Fibroblast of skin of left quadriceps (primary cell): Measurements from ENCODE around the gene ELMO2.

Experiments
- DNase-seq, 2 experiments: peaks; one replicate each; pipeline ENCODE4 v3.0.0-alpha.2; 2013; ENCODE audit warnings: low read depth in 2 of 2

ELMO2 gene

DNA sequence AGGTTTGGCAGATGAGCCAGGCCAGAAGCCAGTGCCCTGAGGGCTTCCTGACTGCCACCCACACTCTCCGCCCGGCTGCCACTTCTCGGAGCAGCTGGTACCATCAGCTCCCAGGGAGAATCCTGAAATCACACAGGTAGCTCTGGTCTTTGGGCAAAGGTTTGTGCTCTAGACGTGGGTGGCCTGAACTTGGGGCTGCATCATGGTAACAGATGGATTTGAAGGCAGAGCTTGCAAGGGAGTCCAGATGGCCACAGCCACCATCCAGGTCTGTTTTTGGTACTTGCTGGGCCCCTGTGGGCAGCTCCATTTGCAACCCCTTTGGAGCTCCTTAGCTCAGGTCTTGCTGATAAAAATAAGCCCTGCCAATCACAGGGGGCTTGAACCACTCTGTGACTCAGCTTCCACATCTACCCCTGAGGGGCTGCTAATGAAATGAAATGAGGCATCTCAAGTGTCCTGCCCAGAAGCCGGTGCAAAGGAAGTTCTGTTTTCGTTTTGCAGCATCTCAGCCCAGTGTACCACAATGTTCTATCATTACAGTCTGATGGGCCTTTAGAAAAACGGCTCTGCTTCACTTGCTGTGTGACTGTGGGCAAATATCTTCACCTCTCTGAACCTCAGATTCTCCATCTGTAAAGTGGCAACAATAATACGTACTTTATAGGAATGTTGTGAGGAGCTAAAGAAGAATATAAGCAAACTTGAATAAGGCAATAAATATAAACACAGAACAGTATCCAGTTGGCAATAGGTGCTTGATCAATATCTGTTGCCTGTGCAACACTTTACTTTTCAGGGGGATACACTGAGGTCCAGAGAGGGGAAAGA, 73.0 kb downstream of the ELMO2 start:
- no peak for DNase-seq

DNA sequence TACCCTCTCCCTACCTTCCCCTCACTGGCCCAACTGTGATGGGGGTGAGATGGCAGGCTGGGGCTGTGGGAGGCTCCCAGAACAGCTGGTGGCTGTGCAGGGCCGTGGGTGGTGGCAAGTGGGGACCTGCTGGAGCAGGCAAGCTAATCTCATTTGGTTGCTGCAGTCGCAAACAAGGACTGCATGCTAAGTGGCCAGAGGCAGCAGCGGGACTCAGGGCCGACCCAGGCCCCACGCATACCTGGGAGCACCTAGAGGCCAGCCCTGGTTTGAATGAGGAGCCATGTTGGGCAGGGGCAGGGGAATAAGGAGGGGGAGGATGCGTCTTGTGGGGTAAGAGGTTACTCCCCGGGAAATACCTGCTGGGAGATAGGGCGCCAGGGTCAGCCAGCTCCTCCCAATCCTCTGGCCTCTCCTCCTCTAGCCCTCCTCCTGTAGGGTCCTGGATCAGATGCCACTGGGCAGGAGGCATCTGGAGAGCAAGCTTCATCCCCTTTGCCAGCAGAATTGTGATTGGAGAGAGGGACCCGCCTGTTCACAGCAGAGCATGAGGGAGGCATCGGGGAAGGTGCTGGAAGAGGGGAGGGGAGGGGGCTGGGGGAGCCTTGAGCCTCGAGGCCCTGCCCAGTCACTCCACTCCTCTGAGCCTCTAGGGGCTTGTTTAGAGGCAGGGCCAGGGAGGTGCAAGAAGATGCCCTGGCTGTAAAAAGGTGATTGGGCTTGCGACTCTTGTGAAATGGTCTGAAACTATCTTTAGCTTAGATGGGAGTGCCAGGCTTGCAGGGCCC, 73.8 kb downstream of the ELMO2 start:
- no peak for DNase-seq

- no peak for DNase-seq
These were observed 74.6 kb downstream of the ELMO2 start for GRCh38 chr20:46331611-46332361.

DNA sequence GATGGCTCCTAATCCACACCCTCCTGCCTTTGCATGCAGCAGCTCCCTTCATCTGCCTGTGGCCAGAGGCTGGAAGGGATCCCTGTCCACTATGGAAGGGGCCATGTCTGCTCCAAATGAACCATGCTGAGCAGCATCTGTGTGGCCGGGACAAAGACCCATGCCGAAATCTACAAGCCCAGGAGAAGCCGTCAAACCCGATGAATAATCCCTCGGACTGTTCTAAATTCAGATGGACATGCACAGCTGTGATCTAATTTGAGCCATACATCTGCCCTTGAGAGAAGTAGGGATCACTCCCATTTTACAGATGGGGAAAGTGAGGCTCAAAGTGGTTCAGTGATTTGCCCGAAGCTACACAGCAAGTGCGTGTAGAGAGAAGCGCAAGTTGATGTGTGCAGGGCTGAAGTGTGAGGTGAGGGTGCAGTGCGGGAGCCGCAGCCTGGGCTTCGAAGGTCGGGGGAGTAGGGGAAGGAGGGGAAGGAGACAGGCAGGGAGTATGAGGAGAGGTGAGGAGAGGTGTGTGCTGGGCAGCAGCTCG, 75.5 kb downstream of the ELMO2 start:
- no peak for DNase-seq

DNA sequence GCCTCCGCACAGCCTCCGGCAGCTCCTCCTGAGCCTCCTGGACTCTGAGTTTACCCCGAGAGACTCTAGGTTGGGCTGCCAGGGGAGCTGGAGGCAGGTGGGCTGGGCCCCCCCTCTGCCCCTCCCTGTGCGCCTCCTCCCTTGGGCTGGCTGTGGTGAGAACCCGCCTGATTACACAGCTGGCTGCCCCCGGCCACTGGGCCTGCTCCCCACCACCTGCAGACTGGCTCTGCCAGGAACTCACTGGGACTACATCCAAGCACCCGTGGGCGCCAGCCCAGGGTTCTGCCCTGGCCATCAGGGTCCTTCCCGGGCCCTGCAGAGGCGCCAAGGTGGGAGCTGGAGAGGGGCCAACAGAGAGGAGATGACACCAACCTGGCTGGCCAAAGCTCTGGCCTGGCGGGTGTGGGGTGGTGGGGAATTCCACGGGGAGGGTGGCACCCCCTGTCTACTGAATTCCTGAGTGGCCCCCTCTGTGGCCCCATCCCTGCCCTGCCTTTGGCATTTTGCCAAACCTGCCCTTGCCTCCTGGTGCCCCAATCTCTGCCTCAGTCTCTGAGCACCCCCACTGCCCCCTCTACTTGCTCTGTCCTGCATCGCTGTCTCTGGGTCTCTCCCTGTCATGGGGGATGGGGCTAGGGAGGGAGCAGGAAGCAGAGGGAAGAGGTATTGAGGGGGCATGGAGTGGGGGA, 76.2 kb downstream of the ELMO2 start:
- no peak for DNase-seq

DNA sequence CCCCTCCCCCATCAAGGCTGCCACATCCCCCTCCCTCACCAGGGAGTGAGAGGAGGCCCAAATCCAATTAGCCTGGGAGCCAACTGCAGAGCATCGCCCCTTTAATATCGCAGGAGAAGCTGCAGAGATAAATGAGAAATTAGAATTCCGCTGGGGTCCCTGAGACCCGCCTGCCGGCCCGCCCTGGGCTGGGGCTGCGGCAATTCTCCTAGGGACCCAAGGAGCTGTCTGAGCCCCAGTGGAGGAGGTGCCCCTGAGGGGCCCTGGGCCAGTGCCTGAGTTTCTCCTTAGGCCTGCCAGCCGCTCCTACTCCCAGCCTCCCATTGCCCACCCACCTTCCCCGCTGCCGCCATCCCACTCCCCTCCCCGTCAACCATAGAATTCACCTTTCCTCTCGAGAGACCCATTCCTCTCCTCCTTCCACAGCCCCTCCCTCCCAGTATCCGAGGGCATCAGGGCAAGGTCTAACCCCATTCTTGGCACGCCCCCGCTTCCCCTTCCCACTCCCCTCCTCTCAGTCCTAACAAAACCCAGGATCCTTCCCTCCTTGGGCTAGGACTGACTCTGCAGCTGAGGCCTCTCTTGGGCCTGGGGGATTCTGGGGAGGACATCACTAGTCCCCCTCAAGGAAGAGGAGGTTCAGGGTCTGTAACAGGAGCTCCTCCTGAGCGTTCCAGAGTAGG, 78.1 kb downstream of the ELMO2 start:
- DNase-seq, result no peak

DNA sequence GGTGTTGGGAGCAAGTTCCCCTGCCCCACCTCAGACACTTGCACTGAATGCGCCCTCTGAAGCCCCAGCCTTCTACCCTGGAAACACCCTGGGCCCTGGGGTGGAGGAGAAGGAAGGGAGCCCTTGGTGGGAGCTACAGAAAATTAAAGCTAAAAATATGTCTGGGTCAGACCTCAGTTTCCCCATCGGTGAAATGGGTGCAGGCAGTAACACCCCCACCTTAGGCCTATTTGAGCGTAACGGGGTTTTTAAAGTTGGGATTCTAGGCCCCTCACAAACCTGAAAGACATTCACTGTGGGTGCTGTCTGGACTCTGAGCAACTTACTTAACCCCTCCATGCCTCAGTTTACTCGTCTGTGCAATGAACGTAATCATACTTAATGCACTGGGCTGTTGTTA, 78.9 kb downstream of the ELMO2 start:
- no peak for DNase-seq

- DNase-seq, result no peak
These were observed 80.6 kb downstream of the ELMO2 start for GRCh38 chr20:46325789-46326188.

GRCh38 chr20:46324960-46325703, 81.3 kb downstream of the ELMO2 start:
- no peak for DNase-seq

GRCh38 chr20:46324379-46324778, 82.0 kb downstream of the ELMO2 start:
- no peak for DNase-seq

- DNase-seq, result no peak
These were observed 82.9 kb downstream of the ELMO2 start for GRCh38 chr20:46323557-46323956.

DNA sequence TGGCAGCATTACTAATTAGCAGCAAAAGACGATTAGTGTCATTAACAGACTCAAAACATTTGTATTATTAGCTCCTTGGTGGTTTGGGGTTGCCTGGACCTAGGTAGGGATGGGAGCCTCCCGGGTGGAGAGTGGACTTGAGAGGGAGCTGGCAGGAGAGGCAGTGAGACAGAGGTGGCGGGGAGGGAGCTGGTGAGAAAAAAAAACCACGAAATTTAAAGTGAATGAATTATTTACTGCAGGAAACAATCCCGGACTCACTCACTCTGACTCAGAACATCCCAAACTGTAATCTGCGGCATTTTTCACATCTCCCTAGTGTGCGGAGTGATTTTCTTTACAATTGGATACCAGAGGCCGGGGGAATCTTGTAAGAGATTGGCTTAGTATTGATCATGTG, 83.8 kb downstream of the ELMO2 start:
- DNase-seq, result no peak

DNA sequence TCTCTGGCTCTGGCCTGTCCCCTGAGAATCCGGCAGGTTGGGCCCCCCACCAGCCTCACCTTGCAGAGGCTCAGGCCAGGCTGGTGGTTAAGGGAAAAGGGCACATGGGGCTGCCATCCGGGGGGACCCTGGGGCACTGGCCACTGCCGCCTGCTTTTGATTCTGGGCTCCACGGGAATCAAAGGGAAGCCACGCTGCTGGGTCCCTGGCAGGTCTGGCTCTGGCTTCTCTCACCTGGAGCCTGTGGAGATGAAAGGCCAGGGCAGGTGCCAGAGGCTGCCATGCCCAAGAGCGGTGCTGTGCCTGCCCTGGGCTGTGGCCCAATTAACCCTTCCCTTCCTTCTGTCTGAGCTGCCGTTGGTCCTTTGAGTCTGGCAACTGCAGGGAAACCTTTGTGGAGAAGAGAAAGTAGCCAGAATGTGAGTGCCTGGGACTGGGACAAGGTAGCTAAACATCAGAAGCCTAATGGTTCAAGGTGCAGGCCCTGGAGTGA, 88.7 kb downstream of the ELMO2 start:
- no peak for DNase-seq

- DNase-seq, result no peak
These were observed 89.3 kb downstream of the ELMO2 start for GRCh38 chr20:46316984-46317684.
